ENCODE results near the gene FXYD5.

FXYD5 gene

DNA sequence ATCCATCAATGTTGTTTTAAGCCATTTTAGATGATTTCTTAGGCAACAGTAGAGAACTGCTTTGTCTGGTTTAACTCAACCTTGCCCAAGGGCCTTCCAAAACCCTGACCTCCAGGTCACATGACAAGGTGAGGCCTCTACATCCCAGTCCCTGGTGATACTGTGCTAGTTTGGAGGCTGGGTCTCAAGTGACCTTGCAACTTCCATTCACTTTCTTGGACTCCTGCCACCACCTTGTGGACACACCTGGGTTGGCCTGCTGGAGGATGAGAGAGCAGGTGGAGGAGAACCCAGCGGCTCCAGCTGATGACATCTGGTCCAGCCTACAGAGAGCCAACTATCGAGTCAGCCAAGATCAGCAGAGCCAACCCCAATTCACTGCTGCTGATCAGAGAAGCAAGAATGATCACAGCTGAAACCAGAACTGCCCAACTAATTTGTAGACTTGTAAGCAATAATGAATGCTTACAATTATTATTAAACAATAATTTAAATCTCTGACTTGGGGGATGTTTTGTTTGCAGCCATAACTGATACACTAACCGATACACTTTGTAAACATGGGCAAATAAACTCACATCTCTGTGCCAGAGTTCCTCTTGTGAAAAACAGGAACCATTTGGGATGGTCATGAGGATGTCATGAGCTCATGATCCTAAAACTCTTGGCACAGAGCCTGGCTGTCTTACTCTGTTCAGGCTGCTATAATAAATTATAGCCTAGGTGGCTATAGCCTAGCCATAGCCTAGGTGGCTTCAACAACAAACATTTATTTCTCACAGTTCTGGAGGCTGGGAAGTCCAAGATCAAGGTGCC is 62.5 kb downstream of the FXYD5 start:
- FAIRE-seq: no peak

DNA sequence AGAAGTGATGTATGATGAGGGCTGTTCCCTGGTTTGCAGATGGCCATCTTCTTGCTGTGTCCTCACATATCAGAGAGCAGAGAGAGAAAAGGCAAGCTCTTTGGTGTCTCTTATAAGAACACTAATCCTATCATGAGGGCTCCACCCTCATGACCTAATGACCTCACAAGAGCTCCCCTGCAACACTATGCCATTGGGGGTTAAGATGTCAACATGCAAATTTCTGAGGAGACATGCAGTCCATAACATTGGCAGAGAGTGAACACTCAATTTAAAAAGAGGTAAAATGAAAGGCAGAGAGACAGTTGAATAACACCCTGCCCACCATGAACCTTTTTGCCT is 63.1 kb downstream of the FXYD5 start:
- no peak for FAIRE-seq

DNA sequence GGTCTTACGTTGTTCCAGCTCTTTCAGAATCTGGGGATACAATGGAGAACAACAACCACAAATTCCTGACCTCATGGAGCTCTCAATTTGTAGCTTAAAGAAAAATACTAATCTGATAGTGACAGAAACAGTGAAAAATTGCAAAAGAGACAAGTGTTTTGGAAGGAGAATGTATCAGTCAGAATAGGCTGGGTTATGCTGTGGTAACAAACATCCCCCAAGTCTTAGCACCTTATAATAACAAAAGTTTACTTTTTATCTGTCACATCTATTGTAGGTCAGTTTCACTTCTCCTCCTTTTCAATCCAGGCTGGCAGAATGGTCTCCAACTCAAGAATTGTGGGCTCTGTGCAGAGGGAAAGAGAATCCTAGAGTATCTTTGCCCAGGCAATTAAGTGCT is 64.5 kb downstream of the FXYD5 start:
- FAIRE-seq: no peak
